GM12878 (cell line): ENCODE data around the gene PPP3CB. TPM values are rescaled to one million over a fixed set of nuclear protein-coding genes. Genes with fewer than 3 reads are reported as not detected.

ENCODE experiments used
- ATF3 ChIP-seq: IDR thresholded peaks from 2 replicates; pipeline ENCODE4 v1.6.1; 2011; ENCODE audit warnings: low read depth, mild to moderate bottlenecking, low read length, moderate library complexity, borderline replicate concordance; ENCODE audit errors: extremely low read depth
- BCL3 ChIP-seq: IDR thresholded peaks from 2 replicates; pipeline ENCODE4 v1.6.1; 2011; ENCODE audit warnings: borderline replicate concordance, low read depth, mild to moderate bottlenecking, moderate library complexity, low read length; ENCODE audit not compliant: insufficient read depth, poor library complexity, severe bottlenecking
- ETV6 ChIP-seq, 2 experiments: fragments of 450-650 bp in 1 of 2; IDR thresholded peaks in 1 of 2; conservative IDR thresholded peaks in 1 of 2; 2 replicates each; pipeline ENCODE4 v1.6.1; 2014; ENCODE audit warnings: antibody characterized with exemption in 1 of 2, borderline replicate concordance in 1 of 2, low read depth in 1 of 2, mild to moderate bottlenecking in 1 of 2, moderate library complexity in 1 of 2
- SUPT20H ChIP-seq: IDR thresholded peaks from 2 replicates; pipeline ENCODE4 v1.6.1; 2011; ENCODE audit warnings: low read depth, mild to moderate bottlenecking, low read length, moderate library complexity, borderline replicate concordance; ENCODE audit not compliant: control insufficient read depth
- TAF1 ChIP-seq: IDR thresholded peaks from 2 replicates; pipeline ENCODE4 v1.6.1; 2011; ENCODE audit warnings: mild to moderate bottlenecking, low read depth, low read length, borderline replicate concordance
- ZBTB40 ChIP-seq: fragments of 450-650 bp; IDR thresholded peaks from 2 replicates; pipeline ENCODE4 v1.6.1; 2016; ENCODE audit warnings: mild to moderate bottlenecking, moderate library complexity, borderline replicate concordance
- polyA plus RNA-seq, 11 experiments: library from polyadenylated mRNA; depleted of rRNA in 4 of 11; unstranded in 6 of 11; stranded (reverse) in 5 of 11; fragments of >200 nt; fragmentation: Nextera tagmentation in 4 of 11; fragmentation: Illumina TruSeq in 1 of 11; extraction: Ambion mirVana in 4 of 11; extraction: Trizol in 1 of 11; gene quantifications; 1 replicate in 1 of 11; 2 replicates in 10 of 11; pipeline versions ENCODE4 v1.2.1 to v1.2.3, GENCODE V29; 2011 to 2016; ENCODE audit warnings: inconsistent platforms in 2 of 11, missing spikeins in 2 of 11, low read depth in 1 of 11
- total RNA-seq, 4 experiments: library from RNA; depleted of rRNA in 3 of 4; stranded (reverse); fragments of >200 nt in 3 of 4; fragmentation: Illumina TruSeq in 1 of 4; extraction: Trizol in 1 of 4; gene quantifications; 2 replicates each; pipeline versions ENCODE4 v1.2.1 to v1.2.3, GENCODE V29; 2013 to 2021

Gene PPP3CB
- total and polyA plus RNA-seq, 10 of the 15 experiments (the other 5 are each of a cell fraction or from before 2014, with no cell fraction given): 11.4 to 46.4 (median 19.3) TPM

- TF ChIP-seq BCL3: peak; percentile 50
- no peak for TF ChIP-seq ZBTB40
- peak; percentile 38; the same call in 1 of the 2 replicates for TF ChIP-seq ATF3
- 0 out of 2 replicates have a peak, but pooled peaks have one; percentile 37 for TF ChIP-seq TAF1
- TF ChIP-seq ETV6 (conservative IDR thresholded peaks at IDR 0.05 in 1 of 2, IDR thresholded peaks at IDR 0.05 in 1 of 2; ENCODE audit: borderline replicate concordance in 1 of 2, low read depth in 1 of 2): 0 out of 4 replicates have a peak, but pooled peaks of 1 of the 2 experiments have one; percentile 29
- no peak for TF ChIP-seq SUPT20H
Measured at GRCh38 chr10:73413108-73413527, 82.7 kb downstream of the PPP3CB start (continued).
